HG03108 (cell line): ENCODE data around the gene NOC2L.

Source experiments
- ATAC-seq: cut with Tn5 transposase; IDR thresholded peaks from one replicate; pipeline ENCODE4 v1.9.1; 2021; ENCODE audit warnings: moderate library complexity; ENCODE audit not compliant: unreplicated experiment

The NOC2L gene

GRCh38 chr1:916173-917075 is 42.6 kb downstream of the NOC2L start:
- ATAC-seq = no peak

DNA sequence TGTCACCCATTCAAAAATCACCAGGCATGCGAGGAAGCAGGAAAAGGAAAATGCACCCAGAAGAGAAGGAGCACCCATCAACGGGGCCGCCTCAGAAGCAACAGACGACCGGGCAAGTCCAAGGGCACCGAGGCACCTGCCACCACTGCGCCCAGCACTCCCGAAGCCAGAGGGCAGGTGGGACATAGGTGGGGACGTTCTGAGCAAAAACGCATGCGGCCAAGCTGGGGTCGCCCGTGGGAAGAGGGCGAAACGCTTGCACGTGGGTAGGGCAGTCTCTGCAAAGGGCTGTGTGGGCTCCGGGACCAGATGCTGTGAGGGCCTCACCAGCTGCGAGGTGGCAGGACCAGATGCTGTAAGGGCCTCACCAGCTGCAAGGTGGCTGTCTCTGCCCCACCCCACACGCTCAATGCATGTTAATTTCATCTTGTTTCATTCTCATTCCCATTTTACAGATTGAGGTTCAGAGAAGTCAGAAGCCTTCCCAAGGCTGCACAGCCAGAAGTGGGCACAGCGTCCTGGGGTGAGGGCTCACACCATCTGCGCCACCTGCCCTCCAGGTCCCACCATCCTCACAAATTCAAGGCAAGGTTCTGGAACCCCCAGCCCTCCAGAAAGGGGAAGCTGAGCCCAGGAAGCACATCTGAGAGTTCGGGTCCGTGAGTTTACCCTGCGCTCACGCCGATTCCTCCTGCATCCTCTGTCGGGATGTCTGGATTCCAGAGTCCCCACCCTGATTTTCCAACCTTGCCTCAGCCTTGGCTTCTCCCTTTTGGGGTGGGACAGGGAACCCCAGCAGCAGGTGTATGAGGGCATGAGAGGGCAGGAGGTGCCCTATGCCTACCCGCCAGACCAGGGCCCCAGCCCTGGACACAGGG is 43.5 kb downstream of the NOC2L start:
- ATAC-seq = no peak

- ATAC-seq = no peak
Measured at GRCh38 chr1:914891-915280, 44.2 kb downstream of the NOC2L start.

GRCh38 chr1:914131-914890 is 44.7 kb downstream of the NOC2L start:
- ATAC-seq = no peak

- no peak for ATAC-seq
Measured at GRCh38 chr1:913491-914130, 45.4 kb downstream of the NOC2L start.

- no peak for ATAC-seq
Measured at GRCh38 chr1:912740-913301, 46.2 kb downstream of the NOC2L start.

- ATAC-seq = no peak
Measured at GRCh38 chr1:911875-912739, 46.9 kb downstream of the NOC2L start.

DNA sequence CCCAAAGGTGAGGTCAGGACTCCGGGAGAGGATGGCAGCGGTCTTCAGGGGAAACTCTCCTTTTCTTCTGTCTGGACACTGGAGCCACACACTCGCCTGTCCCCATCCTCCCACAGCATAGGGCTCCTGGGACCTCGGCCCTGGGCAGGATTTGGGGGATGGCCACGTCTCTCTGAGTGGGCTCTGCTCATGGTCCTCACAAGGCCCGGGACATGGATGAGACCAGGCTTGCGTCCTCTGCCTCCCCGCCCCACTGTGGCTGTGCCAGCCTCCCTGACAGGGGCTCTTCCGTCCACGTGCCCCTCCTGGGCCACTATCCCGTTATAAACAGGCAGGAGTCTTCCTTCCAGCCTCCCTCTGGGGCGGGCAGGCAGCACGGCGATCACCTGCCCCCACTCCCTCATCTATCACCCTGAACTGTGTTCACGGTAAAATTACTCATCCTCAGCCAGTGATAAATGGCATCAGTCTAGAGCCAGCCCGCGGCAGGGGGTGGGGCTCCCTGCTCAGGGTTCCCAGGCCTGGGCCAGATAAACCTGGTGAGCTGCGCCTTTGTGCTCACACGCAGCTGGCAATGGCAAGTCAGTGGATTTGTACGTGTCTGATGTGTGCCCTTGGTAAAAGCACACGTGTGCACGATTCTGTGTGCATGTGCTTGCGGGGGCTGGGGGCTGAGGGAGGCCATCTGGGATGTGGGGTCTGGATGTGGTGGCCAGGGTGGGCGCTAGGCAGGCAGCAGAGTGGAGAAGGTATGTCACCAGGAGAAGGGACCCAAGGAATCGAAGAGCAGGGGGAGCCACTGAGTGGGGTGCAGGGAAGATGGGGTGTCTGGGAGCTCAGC is 48.0 kb downstream of the NOC2L start:
- no peak for ATAC-seq

- ATAC-seq = no peak
Measured at GRCh38 chr1:910311-910880, 48.7 kb downstream of the NOC2L start.

DNA sequence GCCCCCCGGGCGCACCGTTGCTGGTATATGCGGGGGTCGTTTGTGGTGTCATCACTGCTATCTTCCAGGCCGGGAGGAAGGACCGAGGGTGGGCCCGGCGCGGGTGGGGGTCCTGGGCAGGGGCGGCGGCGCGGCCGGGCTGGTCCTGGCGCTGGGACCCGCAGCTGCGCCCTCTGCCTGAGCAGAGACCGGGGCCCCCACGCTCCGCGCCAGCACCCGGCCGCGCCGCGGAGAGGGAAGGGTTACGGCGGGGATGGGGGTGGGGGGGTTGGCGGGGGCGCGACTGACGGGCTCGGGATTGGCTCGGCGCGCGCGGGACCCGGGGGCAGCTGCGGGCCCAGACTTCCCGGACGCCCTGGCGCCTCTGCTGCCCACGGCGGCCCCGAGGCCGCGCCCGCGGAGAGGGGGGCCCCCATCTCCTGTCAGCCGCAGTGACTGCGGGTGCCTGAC is 49.2 kb downstream of the NOC2L start:
- ATAC-seq = no peak

- ATAC-seq = no peak
Measured at GRCh38 chr1:908661-909060, 50.4 kb downstream of the NOC2L start.

DNA sequence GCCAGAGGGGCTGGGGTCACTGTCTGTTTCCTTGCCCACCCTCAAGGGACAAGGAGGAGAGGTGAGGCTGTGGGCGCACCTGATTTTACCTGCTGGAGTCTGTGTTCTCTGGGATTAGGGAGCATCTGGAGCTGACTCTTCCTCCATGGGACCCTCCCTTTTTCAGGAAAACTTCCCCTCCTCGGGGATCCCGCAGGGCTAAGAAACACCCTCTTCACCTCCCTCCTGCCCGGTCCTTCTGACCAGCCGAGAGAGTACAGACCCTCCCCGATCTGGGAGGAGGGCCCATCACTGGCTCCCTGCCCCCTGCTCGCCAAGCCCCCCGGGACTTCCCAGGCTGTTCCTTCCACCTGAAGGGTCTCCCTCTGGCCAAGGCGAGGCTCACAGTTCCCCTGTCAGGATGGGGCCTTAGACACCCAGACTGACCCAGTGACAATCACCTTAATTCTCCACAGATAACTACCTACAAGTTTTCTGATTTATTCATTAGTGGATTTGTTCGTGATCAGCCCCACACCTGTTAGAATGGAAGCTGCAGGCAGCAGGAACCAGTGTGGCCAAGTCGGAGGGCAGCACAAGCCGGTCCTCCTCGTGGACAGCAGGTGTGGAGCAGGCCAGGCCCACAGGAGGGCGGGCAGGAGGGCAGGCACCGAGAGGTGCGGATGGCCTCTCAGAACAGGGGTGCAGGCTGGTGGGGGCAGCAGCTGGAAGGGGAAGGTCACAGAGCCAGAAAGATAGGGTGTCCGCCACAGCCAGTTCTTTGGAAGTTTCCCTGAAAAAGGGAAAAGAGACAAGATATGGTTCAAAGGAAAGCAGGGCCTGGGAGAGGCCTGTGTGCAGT is 51.2 kb downstream of the NOC2L start:
- ATAC-seq = no peak

DNA sequence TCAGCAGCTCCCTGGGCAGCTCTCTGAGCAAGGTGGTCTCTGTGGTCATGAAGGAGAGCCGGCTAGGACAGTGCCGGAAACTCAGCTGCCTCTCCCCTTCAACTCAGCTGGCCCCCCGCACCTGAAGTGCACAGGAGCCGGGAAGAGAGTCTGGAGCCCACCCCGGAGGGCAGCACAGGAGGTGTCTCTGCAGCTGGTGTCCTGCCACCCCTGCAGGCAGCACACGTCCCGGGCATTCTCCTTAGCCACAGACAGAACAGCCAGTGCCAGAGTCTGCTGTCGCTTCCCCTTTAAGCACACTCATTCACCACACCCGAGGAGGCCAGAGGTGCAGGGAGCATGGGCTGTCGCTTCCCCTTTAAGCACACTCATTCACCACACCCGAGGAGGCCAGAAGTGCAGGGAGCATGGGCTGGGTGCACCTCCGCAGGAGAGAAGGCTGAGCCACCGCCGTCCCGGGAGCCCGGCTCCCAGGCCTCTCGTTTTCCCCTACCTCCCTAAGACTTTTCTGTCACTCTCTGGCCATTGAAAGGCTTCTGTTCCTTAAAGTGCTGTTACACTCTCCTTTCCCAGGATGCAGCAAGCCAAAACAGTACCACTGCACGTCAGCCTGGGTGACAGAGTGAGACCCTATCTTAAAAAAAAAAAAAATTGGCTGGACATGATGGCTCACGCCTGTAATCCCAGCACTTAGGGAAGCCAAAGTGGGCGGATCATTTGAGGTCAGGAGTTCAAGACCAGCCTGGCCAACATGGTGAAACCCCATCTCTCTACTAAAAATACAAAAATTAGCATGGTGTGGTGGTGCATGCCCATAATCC is 52.2 kb downstream of the NOC2L start:
- peak; percentile 38 for ATAC-seq

DNA sequence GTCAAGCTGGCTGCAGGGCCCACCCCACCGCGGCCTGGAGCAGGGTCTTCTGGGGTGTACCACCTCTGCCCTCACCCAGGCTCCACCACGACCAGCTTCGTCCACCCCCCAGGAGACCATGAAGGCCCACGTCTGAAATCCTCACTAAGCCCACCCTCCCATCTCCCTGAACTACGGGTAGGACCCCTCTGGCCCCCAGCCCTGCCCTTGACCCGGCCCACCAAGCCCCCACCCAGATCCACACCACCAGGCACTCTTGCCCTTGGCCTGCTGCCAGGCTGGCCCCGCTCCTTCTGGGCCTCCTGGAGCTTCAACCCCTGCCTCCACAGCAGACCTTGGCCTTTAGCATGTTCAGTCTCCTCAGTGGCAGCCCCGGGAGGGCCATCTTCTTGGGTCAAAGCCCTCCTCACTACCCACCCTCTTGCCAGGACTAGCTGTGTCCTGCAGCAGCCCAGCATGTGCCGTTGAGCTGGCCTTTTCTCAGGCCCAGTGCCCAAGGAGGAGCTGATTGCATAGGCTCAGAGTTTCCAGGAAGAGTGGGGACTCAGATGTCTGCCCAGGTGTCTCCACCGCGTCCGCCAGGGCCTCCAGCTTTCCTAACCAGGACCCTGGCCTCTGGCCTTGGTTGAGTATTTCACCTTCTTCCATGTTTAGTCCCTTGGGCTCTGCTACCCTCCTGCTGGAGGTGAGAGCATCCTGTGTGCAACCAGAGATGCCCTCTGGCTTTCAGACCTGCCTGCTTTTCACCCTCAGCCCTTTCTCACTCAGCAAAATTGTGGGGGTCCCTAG is 53.1 kb downstream of the NOC2L start:
- no peak for ATAC-seq

GRCh38 chr1:905071-905749 is 53.8 kb downstream of the NOC2L start:
- ATAC-seq = no peak
